SHP77 (cell line): Measurements from ENCODE around the gene PLPP1.
A peak's percentile ranks its signal among the peaks of the same experiment; 100 is the strongest.
"Not testable (repeated sequence)": the region's sequence is repeated elsewhere in the genome, so short reads cannot be mapped to it uniquely, and the experiment has no call there.

Experiments used
- DNase-seq, 2 experiments: peaks; one replicate each; lab custom pipeline; 2025; lab: John Stamatoyannopoulos, UW

The PLPP1 gene

DNA sequence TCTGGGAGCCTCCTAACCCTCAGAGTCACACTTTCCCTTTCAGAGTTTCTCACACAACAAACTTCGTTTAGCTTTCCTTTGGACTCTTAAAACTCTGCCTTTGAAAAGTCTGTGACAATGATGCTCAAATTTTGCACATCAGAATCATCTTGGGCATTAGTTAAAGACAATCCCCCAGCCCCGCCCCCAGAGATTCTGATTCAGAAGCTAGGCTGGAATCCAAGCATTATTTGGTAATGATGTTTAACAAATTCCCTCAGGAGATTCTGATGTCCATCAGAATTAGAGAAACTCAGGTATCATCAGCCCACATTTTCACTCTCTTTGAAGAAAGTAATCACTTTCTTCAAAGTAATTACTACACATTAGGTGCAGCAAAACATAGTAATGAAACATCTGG lies 9.6 kb upstream of the PLPP1 start:
- DNase-seq: no peak

DNA sequence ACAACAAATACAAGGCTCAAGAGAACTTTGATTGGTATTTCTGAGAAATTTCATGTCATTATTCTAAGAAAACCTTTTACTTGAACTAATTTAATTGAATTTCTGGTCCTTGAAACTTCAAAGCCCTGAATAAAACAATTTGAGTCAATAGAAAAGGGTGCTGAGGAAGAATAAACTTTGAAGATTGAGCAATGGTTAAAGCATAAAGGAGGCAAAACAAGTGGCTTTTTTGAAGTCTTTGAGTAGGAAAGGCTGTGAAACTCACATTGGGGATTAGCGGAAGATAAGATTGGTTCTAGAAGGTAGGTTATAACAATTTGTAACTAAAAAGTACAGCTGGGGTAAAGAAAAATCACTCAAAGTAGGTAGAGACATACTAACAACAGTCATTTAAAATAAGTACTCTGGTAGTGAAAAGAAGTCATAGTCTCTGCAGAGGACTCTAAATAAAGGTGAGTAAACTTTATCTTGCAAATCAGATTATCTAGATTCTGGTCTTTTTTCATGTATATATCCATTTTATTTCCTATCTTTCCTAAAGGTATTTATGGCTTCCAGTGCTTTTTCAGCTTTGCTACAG lies 6.4 kb upstream of the PLPP1 start:
- DNase-seq: no peak

DNA sequence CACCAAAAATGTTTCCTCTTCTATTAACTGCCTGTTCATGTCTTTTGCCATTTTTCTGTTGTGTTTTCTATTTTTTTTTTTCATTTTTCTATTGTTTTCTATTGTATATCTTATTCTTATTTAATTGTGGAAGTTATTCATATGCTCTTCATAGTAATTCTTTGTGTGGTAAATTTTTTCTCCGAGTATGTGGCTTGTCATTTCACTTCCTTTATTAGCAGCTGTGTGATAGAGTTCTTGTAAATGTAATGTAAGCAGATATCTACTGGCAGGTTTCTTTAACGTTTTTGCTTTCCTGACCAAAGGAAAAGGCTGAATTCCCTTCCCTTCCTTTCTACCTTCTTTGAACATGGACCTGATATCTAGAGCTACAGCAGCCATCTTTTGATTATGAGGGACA lies 5.8 kb upstream of the PLPP1 start:
- no peak for DNase-seq

DNA sequence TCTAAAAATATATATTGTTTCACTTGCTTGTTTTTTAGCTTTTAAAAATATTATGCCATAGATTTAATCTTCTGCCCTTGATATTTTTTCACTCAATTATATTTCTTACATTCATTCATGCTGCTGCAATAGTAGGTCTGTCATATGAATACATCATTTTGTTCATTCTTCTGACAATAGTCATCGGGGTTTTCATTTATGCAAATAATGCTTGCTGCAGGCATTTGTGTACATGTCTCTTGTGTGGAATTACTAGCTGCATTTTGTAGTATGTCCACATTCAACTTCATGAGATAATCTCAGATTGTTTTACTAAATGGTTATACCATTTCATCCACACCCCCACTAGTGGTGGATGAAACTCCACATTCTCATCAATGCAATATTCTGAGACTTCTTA lies 5.3 kb upstream of the PLPP1 start:
- DNase-seq: no peak

DNA sequence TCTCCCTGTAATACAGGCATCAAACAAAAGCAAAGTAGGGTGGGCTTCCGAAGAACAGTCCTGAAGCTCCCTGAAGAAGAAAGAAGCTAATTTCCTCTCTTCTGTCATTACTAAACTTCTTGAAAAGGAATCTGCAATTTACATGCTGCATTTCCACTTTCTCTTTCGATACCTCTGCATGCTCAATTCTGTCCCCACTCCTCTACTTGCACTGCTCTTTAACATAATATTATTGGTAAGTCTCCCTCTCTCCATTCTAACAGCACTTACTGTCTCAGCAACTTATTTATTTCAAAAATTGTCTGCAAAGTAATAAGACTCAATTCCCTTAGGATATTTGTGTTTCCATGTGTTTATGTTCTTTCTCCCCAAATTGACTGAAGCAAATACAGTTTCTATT lies 3.9 kb upstream of the PLPP1 start:
- DNase-seq: no peak

DNA sequence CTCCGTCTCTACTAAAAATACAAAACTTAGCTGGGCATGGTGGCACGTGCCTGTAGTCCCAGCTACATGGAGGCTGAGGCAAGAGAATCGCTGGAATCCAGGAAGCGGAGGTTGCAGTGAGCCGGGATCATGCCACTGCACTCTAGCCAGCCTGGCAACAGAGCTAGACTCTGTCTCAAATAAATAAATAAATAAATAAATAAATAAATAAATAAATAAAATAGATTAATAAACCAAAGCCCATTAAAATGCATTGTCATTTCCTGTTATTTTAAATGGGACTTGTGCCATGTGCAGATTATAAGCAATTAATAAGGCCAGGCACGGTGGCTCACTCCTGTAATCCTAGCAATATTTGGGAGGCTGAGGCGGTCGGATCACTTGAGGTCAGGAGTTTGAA lies 2.6 kb upstream of the PLPP1 start:
- DNase-seq: not testable (repeated sequence)

DNA sequence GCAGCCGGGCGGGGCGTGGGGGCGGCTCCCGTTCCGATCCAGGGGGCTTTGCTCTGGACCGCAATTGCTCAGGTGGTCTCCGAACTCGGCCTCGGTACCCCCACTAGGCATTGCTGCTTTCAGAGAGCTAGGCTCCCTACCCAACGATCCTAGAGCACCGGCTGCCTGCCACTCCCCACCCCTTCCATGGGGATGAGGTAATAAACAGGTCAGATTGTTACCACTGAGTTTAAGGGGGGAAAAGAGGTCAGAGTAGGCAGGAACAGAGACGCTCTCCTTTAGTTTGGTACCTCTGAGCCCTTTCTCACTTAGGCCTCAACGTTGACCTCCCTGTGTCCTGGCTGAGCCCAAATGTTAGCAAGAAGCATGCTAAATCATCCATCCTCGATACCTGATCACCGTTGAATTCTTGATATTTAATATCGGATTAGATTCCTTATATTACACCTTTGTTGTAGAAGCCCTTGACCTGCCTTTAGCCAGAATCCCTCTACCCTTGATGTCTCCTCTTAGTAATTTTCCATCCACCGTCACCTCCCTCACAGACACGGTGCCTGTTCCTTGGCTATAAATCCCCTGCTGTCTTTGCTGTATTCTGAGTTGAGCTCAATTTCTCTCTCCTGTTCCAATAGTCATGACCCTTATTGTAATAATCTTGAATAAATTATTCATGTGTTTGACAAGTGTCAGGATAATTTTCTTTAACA lies 588 bp upstream of the PLPP1 start:
- peak in 1 of 2 experiments; percentile 30 for DNase-seq

DNA sequence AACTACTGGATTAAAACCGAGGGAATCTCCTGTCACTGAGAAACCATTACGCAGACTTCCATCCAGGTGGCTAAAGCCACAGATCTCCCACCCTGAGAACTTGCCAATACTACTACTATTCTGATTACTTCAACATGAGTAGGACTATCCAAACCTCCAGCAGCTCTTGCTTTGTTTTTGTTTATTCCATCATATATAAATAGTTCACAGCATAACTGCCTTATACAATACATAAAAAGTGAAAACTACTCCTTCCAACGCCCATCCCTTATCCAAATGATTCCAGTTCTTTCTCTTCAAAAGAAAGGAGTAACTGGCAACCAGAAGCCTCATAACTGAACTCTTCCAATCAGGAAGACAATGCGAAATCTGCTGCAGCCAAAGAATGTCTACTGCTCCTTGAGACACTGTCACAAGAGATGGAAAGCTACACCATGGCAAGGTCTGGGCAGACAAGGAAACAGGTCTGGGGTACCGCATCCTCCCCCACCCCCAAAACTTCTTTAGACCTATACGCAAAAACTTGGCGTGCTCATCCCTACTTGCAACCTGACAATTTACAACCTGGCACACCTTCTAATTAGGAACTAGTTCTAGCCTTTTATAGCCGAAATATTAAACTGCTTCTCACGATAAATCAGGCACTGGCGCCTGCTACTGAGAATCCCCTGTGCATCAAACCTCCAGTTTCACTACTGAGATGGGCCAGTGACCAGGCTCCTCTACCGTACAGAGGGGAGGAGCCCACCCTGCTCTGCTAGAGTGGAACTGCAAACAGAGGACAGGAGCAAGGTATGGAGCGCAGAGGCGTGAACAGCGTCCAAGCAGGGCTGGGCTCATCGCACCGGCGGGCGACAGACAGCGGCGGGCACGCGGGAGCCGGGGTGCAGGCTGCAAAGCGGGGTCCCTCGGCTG lies 986 bp downstream of the PLPP1 start:
- peak; percentile 14 to 63 for DNase-seq

DNA sequence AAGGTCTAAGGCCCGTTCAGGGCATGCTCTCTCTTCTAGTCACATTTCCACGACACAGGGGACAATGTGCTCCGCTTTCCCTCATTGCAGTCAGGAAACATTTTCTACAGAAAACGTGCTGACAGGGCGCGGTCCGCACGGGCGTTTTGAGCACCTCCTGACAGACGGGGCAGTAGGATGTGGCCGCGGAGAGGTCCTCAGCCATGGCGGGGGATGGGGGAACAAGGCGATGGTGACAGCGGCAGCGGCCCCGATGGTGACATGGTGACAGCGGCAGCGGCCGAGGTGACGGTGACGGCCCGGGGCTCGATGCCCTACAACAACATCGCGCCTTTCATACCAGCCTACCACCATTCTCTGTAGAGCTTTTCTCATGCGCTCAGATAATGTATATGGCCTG lies 4.1 kb downstream of the PLPP1 start:
- DNase-seq: no peak

DNA sequence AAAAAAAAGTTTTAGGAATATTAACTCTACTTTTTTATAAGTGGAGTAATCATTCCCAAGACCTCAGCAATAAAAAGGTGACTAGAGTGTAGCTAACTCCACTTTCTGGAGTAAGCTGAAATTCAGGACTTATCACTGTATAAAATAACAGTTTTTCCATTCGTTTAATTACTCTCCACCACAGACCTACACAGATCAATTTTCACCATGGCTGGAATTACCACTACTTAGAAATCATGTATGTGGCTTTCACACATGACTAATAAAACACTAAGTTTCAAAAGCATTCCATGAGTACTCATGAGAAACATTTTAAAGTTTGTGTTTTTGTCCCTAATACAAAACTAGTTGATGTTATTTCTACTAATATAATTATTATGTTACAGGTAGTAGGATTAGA lies 9.9 kb downstream of the PLPP1 start:
- no peak for DNase-seq

DNA sequence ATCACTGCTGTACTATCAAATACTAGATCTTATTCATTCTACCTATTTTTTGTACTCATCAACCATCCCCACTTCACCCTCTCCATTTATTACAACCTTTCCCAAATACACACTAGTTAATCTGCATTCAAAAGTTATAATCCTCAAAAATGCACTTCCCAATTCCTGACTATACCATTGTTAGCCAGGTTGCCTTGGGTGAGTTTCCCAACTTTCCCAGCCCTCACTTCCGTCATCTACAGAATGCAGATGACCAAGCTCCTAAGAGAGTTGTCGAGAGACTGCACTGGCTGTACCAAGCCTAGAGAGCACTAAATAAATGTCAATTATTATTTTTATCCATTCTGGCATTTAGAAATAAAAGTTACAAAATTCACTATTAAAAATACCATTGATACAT lies 11.5 kb downstream of the PLPP1 start:
- no peak for DNase-seq

DNA sequence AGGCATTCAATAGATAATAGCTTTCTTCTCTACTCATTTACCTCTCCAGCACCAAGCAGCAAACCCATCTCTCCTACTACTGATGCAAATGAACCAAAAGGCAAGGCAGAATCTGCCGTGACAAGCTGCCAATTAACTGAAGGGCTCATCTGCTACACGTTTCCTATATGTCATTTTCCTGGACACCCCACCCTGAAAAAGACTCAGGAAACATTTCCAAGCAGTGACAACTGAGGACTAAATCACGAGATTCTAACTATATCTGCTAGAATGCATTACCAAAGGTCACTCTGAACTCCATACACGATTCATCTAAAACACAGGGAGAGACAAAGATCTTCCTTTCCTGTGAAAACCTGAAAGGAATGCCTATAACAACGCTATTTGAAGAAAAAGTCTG lies 12.9 kb downstream of the PLPP1 start:
- DNase-seq: no peak

DNA sequence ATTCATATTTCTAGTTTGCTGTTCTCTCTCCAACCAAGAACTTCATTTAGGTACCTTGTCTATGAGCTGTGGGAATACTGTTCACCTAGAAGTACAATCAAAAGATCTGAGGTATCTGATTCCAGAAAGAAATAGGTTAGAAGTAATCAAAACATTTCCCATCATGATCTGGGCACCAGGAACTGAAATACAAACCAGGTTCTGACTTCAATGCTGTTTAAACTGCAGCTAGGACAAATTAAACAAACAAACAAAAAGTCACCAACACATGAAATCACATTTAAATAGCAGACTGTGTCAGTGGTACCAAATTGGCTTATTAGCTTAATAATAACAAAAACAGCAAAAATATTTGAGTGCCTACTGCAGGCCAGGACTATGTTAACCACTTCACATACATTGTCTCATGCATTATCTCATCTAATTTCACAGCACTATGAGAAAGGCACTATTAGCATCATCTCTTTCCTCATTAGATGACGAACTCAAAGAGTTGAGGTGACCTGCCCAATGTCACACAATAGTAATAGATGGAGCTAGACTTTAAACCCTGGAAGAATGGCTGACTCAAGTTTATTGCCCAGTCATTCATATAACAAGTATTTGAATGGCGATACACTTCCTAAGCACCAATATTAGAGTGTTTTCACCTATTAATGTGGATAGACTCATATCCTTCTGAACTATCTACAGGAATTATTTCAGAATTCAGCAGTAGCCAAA lies 14.5 kb downstream of the PLPP1 start:
- DNase-seq: no peak

DNA sequence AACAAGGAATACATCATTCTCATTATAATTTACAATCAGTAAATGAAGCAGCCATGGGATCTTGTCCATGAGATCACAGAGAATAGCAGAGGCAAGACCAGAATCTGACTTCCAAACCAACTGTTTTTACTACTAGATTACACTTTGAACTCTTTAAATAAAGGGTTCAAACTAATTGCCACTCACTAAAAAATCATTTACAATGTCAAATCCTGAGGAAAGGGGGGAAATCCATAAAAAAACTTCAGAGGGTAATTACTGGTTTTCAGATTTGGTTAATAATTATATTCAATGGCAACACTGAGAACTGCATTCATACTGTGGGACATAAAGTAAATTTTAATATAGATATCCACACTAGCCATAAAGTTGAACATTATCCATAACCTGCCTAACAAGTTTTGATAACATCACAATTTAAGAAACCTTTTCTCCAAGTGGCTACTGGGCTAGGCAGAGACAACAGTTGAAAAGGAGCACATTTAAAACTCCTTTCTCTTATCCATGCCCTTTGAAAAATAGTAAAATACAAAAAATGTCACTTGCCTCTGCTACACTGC lies 15.9 kb downstream of the PLPP1 start:
- no peak for DNase-seq

DNA sequence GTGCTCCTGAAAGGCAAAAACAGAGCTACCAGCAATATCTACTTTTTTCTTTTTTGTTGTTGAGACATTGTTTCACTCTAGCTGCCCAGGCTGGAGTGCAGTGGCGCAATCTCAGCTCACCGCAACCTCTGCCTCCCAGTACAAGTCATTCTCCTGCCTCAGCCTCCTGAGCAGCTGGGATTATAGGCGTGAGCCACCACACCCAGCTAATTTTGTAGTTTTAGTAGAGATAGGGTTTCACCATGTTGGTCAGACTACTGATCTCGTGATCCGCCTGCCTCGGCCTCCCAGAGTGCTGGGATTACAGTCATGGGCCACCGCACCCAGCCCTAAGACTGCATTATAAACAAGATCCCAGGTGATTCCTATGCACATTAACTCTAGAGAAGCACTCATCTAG lies 17.0 kb downstream of the PLPP1 start:
- DNase-seq: no peak

DNA sequence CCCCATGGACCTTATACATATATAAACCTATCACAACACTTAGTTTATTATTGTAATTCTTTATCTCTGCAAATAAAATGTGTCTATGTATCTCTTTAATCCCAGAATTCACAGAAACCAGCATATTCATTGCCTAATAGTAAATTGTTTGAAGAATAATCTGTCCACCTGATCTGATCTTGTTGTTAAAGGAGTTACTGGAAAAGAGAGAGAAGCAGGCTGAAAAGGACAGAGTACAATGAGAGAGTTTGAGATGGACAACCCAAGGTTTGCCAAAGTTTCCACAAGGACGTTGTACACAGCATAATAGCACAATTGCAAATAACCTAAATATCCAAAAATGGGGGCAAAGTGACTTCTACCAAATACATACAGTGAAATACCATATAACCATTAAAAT lies 23.8 kb downstream of the PLPP1 start:
- DNase-seq: no peak

DNA sequence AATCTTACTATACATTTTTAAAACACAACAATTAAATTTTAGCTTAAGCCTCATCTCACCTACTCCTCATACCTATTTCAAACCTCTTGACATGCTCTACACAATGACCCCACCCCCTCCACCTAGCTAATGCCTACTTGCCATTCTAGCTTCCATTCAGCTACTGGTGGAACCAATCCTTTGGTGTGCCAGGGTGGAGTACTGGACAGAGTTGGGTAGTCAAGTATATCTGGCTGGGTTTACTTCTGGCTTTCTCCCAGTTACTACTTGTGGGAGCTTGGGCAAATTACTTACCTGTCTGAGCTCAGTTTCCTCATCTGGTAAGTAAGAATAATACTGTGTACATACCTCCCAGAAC lies 24.3 kb downstream of the PLPP1 start:
- DNase-seq: no peak

DNA sequence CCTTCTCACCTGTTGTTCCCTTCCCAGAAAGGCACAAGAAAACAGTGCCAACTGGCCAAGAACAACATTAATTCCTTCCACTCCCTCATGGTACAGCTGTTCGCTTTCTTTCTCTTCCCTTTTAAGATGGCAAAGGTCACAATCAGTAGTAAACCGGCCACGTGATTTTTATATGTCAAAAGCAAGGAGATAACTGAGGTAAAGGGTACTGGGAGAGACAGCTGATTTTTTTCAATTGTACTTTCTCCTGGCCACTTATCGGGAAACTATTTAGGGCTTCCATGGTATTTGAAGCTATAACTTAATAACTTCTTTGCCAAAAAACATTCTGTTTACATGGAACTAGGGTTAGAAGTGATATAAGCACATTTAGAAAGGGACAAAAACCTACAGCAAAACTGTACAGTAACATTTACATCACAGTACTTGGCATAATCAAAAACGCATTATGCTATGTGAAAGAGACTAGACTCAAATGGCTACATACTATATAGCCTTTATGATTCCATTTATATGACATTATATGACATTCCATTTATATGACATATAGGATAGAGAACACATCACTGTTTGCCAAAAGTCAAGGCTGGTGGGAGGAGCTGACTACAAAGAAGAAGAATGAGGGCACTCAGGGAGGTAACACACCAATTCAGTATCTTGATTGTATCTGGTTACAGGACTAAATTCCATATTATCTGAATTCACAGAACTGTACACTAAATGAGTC lies 24.8 kb downstream of the PLPP1 start:
- no peak for DNase-seq

DNA sequence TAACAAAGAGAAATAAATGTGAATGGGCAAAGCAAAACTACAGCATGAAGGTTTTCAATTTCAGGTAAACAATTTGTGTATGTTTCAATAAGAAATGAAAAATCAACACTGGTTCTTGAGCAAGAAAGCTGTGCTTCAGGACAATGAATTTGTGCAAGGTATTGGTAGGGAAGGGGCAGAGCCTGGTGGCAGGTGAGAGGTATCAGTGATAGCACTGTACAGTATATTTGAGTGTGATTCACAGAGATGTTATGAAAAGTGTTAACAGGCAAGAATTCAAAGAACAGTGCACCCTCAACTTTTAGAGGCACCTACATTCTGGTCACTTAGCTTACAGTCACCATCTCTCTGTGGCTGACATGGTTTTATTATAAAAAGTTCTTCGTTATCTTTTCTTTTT lies 25.7 kb downstream of the PLPP1 start:
- DNase-seq: no peak

DNA sequence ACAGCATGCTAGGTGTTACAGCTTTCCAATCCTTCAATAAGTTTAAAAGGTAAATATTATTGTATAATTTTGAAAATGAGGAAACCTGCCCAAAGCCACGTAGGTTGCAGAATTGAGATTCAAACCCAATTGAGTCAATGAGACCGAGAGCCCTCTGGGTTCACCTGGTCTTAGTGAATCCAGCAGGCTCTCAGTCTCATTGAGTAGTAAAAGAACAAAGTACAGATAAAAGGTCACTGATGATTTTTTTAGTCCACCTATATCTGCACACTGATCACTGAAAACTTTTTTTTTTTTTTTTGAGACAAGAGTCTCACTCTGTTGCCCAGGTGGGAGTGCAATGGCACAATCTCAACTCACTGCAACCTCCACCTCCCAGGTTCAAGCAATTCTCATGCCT lies 27.2 kb downstream of the PLPP1 start:
- DNase-seq: no peak

DNA sequence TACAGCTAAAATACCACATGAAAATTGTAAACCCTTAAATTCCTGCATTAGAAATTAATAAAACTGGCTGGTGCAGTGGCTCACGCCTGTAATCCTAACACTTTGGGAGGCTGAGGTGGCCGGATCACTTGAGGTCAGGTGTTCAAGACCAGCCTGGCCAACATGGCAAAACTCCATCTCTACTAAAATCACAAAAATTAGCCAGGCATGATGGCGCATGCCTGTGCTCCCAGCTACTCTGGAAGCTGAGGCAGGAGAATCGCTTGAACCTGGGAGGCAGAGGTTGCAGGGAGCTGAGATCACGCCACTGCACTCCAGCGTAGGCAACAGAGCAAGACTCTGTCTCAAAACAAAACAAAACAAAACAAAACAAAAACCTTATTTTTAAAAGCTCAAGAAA lies 29.1 kb downstream of the PLPP1 start:
- DNase-seq: not testable (repeated sequence)

DNA sequence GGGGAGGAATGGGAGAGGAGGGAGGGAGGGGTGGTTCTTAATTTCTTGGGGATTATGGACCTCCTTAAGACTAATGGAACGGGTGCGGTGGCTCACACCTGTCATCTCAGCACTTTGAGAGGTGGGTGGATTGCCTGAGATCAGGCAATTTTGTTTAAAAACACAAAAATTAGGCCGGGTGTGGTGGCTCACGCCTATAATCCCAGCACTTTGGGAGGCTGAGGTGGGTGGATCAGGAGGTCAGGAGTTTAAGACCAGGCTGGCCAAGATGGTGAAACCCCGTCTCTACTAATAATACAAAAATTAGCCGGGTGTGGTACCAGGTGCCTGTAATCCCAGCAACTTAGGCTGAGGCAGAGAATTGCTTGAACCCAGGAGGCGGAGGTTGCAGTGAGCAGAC lies 30.8 kb downstream of the PLPP1 start:
- not testable (repeated sequence) for DNase-seq
